GM18507 (cell line): ENCODE measurements around the gene SLC12A8.

Experiments
- DNase-seq: peaks from one replicate; pipeline ENCODE4 v3.0.0; 2011; ENCODE audit warnings: low read depth; ENCODE audit not compliant: insufficient read length; ENCODE audit errors: extremely low spot score
- FAIRE-seq: peaks from 2 replicates; lab custom pipeline; 2011; peaks lifted over from hg19 to GRCh38; lab: Jason Lieb, UNC

The SLC12A8 gene

DNA sequence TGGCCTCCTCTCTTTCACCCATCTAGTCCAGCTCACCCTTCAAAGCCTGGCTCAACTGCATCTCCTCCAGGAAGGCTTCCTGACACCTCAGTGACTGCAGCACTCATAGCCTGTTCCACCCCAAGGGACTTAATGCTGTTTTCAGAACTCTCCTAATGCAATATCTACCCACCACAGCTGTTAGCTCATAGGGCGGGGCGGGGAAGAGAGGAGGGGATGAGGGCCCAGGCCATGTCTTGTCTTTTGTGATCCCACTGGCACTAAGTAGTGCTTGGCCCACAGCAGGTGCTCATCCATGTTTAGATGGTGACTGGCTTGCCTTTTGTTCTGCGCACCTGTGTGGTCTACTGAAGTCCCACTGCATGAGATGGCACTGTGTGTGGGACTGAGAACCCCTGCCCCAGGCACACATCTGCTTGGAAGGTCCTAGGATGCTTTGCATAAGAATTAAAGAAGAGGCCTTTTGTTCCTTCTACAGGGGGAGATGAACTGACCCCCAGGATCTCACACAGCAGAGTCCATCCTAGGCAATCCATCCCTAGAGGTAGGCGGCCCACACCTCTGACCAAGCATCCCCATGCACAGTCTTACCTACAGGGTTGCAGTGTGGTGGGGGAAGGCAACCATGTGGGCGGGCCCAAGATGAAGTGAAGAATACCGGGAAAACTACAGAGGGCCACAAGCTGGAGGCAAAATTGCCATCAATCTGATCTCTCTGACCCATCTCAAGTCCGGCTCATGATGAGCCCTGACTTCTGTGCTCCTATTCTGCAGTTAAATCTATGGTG, 23.0 kb downstream of the SLC12A8 start:
- no peak for DNase-seq
- no peak for FAIRE-seq

DNA sequence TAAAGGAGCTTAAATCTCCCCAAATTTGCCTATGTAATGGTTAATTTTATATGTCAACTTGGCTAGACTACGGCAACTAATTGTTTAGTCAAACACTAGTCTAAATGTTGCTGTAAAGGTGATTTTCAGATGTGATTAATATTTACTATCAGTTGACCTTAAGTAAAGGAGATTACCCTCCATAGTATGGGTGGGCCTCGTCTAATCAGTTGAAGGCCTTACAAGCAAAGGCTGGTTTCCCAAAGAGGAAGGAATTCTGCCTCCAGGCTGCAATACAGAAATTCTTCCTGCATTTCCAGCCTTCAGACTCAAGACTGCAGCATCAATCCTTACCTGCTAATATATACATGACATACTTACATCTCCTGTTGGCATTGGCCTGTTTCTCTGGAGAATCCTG, 23.6 kb downstream of the SLC12A8 start:
- no peak for FAIRE-seq
- DNase-seq, result no peak

DNA sequence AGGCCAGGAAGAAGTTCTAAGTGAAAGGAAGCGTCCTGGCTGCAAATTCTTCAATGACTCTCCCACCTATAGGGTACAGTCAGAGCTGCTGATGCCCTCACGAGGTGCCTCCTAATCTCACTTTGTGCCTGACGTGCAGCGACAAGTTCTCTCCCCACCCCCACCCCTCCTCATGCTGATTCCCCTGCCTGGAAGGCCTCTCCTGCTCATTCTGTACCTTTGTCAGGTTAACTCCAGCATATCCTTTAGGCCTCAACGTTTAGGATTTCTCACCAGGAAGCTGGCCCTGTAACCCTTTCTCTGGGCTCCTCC, 25.0 kb downstream of the SLC12A8 start:
- no peak for DNase-seq
- no peak for FAIRE-seq

DNA sequence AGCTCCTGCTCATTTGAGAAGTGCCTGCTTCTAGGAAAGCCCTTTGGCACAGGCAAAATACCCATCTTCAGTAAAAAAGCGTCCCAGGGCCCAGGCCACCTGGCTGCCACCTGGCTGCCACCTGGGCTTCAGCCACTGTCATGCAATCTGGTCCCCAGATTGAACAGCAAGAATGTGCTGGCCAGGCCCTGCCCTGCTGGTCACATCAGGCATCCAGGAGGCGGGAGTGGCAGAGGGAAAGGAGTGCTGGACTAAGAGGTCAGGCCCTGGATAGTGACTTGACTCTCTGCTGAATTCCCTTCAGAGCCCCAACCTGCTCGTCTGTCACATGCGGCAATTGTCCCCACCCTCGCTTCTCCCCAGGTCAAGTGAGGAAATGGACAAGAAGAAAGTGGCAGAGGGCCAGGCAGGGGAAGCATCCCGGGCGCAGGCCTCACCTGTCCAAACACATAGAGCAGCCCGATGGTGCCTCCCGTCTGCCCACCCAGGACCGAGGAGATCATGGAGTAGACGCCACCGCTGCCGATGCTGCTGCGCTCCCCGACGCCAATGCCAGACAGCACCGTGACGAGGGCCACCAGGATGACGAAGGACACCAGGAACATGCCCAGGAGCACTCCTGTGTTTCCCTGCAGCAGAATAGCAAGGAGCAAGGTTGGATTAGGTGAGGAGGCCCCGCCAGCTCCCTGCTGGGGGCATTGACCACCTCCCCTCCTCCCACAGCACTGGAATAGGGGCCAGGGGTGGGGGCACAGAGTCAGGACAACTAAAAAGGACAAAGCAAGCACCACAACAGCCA, 25.5 kb downstream of the SLC12A8 start:
- DNase-seq (no peak), FAIRE-seq (no peak)

DNA sequence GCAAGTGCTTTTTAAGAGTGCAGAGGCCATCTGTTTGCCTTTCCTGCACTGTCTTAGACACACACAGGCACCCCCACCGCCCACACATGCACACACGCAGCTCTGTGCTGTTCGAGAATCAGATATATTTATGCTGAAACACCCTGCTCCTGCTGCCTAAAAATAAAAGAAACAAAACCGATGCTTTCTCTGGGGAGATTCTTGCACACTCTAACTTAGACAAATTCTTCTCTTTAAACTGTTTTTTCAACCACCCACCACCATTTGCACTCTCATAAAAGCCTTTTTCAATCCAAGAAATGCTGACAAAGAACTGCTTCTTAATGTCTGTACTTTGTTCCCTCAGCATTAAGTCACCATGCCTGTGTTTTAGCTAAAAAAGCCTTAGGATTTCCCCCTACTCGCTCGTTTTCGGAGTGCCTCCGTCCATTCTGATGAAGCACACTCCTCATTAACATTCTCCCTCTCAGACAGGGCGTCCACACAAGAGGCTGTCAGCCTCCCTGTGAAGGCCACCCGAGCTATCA, 26.2 kb downstream of the SLC12A8 start:
- peak; percentile 76 for FAIRE-seq
- DNase-seq, result no peak

DNA sequence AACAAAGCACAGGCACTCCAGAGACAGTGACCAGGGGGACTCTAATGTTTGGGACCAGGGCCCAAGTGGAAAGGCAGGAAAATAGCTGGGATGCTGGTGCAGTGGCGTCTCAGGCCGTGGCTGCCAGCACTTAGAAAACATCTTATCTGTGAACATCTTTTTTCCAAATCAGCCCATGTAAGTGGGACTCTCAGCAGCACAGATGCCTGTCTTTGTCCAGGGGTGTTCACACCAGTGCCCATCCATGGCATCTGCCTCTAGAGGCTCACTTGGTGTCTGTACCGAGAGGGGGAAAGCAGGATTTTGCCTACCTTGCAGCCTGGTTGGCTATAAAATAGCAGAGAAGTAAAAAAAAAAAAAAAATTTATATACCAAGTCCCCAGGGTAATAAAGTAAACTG, 26.7 kb downstream of the SLC12A8 start:
- DNase-seq (no peak), FAIRE-seq (no peak)

DNA sequence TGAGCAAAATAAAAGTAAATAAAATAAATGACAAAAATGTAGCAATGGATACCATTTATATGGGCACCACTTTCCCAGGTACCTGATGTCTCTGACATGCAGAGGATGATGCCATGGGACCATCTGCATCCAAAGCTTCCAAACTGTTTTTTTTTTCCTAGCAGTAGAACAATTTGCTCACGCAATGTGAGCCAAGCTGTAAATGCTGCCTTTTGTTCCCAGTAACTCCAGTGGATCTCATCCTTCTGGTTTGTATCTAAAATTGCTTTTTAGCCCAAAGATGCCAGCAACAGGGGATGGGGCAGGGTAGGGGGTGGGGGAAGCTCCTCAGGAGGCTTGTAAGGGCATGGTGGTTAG, 32.7 kb downstream of the SLC12A8 start:
- DNase-seq (no peak), FAIRE-seq (no peak)

DNA sequence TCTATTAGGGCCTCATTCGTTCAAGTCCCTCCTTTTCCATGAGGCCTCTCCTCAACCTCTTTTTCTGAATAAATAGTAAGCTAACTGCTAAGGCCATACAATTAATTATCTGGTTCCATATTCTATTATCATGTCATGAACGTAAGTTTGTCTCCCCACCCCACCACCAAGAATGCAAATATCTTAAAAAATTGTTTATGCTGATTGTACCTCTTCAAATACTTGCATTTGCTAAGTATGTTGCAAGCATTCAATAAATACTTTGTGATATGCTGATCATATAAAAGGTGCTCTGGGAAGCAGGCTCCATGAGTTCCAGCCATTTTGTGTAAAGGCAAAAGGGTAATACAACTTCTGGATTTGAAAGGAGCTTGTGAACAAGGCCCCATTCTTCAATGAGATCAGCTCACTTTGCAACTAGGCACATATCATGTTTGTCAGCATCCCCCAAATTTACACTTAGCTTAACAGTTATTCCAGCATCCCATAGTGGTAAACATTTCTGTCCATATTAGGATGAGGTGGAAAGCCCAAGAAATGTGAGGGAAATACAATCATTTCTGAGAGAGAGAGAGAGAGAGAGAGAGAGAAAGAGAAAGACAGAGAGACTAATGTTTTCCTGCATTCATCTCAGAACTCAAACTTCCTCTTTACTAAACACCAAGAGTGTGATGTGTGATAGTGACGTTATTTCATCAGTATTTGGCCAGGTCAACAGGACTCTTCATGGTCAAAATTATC, 33.2 kb downstream of the SLC12A8 start:
- FAIRE-seq (peak; percentile 84), DNase-seq (no peak)

DNA sequence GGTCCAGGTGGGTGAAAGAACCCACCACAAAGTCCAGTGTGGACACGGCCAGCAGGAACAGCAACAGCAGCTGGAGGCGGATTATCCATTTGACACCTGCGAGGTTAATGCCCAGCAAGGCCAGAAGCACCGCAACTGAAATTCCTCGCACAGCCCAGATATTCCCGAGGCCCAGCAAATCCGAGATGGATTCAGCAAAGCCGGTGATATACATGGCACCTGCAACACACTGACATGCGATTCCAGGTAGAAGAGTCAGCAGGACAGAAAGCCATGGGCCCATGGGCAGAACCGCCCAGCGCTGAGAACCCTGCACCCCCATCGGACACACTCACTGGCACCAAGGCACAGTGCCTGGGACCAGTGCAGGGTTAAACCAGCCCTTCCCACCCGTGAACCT, 34.8 kb downstream of the SLC12A8 start:
- FAIRE-seq (no peak), DNase-seq (no peak)

DNA sequence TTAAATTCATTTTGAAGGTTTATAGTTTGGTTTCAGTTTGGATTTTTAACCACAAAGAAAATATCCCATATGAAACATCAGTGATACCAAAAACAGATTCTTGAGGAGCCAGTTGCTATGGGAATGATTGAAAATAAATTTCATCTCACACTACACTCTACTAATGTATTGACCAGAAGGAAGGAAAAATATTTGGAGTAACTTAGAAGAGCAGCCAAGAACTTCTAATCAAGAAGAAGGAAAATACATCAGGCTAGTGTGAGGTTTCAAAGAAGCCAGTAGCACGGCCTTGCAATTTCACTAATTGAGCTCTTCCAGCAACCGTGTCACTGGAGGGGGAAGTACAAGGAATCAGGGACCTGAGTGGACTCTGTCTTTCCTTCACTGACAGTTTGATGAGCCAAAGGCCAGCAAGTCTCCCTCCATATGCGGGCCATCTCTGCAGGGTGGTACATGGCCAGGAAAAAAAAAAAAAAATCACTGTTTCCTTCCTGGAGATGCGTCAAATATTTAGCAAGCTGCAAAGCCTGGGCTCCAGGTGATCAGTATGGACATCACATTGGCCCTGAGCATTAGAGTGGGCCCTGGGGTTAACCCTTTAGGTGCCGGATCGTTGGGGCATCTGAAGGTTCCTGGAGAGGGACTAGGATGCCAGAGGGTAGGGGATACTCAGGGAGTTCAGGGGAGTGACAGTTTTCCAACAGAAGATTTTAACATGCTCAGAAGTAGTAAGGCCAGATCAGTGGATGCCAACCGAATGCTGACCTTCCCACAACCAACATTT, 37.1 kb downstream of the SLC12A8 start:
- no peak for FAIRE-seq
- no peak for DNase-seq

DNA sequence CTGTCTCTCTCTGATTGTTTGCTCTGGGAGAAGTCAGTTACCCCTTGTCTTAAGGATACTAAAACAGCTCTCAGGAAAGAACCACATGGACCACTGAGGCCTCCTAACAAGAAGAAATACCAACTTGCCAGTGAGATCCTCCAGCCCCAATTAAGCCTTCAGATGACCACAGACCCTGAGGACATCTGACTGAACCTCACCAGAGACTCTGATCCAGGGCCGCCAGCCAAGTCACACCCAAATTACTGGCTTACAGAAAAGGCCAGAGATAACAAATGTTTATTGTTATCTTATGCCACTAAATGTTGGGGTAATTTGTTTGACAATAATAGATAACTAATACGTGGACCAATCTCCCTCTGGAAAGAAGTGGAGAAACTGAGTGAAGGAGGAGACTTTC, 40.2 kb downstream of the SLC12A8 start:
- FAIRE-seq (no peak), DNase-seq (no peak)

DNA sequence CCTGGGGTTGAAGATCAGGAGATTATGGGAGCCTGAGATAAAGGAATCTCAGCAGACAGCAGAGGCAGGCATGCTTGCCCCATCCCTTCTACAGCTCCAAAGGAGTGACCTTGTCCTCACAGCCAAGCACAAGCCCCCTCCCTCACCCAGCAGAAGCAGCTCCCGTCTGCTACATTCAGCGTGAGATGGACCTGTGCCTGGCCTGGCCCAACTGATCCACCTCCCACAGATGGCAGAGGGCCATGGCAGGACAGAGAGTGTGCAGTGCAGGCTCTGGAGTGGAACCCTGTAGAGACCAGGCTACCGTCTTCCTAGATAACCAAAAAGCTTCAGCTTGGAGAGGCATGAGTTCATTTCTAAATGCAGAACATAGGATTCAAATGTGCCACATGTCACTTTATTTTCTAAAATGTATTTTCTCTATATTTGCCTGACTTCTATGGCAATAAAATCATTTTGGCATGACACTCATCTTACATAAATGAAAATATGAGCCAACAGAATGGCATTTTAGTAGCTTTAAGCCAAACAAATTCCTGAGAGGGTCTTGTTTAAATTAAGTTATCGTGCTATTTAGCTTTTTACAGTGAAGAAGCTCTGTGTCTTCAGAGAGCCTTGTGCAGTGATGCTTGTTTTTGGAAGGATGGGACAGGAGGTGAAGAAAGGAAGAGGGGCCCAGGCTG, 43.7 kb downstream of the SLC12A8 start:
- no peak for DNase-seq
- FAIRE-seq, result no peak

DNA sequence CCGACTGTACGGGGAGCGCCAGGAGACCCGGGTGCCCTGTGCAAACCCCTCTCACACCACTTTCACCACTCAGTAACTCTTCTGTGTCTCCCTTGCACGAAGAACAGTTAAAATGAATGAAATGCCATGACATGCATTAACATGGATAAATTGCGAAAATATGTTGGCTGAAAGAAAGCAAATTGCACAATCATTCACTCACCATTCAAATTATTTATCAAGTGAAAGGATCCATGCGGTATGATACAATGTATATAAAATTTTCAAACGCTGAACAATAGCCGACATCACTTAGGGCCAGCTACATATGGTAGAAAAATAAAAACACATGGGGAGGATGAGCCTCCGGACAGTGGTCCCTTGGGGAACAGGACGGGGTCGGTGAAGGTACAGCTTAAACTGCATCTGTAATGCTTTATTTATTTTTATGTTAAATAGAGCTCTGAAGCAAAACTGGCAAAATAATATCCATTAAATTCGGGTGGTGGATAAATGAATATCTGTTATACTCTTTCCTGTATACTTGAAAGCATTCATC, 45.9 kb downstream of the SLC12A8 start:
- FAIRE-seq (no peak), DNase-seq (no peak)

DNA sequence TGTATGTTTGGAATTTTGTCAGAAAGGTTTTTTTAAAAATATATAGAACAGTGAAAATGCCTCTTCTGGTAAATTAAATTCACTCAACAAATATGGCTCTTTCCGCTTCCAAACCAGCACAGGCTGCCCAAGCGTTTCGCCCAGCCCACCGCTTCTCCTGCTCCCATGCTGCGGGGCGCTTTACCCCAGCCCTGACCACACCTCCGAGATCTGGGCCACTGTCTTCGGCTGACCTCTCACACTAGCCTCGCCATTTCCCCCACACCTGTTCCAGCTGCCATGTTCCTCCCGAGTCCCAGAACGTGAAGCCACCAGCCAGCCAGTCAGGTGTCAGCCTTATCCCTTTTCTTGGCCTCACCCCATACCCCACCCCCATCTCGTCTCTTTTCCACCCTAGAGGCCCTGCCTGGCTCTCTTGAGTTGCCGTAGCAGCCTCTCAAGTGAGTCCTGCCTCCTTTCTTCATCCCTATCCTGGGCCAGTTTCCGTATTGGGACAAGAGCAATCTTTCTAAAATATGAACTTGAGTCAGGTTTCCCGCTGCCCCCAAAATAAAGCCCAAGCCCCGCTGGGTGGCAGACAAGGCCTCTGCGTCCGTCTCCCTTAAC, 46.5 kb downstream of the SLC12A8 start:
- FAIRE-seq, result no peak
- DNase-seq, result no peak

DNA sequence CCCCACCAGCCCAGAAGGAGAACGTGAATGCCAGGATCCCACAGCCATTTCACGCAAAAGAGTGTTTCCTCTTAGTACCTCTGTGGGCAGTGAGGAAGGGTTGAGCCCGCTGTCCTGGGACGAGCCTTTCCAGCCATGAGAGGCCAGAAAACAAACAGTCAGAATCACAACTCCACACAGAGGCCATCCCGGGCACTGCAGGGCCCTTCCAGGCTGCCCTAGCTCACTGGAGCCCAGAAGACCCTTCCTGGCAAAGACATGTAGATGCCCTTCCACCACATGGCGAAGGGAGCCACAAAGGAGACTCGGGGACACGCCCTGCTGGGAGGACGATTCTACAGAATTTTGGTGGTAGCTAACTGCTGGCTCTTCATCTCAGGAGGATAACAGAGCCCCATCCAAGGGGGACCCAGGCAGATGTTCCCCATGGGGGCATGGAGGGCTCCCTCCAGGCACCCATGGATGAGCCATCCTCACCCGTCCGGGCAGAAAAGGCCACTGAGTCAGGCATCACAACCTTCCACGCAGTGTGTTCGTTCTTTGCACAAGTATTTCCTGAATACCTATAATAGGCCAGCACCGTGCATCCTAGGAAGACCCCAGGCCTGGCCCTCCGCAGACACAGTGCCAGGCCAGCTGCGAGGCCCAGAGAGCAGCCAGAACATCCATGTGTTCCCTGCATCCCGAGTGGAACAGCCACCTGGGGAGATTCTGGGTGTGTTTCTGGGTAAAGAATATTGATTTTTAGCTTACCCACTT, 47.2 kb downstream of the SLC12A8 start:
- DNase-seq (no peak), FAIRE-seq (peak; percentile 33)

DNA sequence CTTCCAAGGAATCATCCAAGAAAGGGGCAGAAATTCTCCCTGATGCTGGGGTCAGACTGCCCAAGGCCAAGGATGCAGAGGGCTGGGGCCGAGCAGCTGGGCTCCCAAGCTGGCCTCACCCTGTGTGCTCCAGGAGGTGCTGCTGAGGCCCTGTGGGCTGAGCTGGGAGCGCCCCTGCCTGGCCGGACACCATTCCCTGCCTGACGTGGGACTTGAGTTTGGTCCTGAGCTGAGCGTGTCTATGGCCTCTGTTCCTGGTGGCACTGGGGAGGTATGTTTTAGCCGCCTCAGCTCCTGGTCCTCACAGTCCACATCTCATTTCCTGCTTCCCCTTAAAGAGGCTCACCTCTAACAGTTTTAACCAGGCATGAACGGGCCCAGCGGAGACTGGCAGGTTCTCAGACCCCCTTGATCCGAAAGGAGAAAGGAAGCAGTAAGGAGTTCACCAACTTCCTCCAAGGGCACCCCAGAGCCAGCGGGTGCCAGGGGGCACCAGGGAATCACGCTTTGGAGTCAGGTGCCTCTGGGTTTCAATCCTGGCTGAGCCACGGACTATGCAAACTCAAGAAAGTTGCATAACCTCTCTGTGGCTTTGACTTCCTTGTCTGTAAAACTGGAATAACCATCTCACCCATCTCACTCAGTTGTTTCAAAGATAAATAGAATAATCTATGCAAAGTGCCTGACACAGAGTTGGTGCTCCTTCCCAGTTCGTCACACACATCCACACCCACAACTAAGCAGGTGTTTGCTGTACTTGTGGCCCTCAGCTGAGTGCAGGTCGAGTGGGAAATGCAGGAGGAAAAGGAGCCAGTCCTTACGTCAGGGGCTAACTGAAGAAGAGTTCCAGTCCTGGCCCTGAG, 48.6 kb downstream of the SLC12A8 start:
- peak; percentile 71 for FAIRE-seq
- DNase-seq, result no peak
